K562 (cell line): ENCODE data around the gene ALDH1A2. TPM values are rescaled to one million over a fixed set of nuclear protein-coding genes. Genes with fewer than 3 reads are reported as not detected.
A peak's percentile ranks its signal among the peaks of the same experiment; 100 is the strongest.

Source experiments
- ATAC-seq: fragments of 200-7000 bp; cut with Tn5 transposase; 3 replicates; pipeline ENCODE4 v1.9.1; 2020; ENCODE audit warnings: moderate library complexity
- BruUV-seq: library from RNA; stranded (reverse); fragments of 400-500 nt; replicated peaks from 2 replicates; lab custom pipeline; 2021; lab: Mats Ljungman, UMichigan
- CTCF ChIA-PET: fragments of 300-600 bp; formaldehyde crosslinking; extraction: SDS; loops from one replicate; lab custom pipeline; 2021; ENCODE audit warnings: low intra/inter-chr PET ratio; lab: Yijun Ruan, JAX
- POLR2A ChIA-PET: fragments of 300-600, 350-650 bp; sonication (Branson Sonifier 250); formaldehyde crosslinking; extraction: SDS; loops from one replicate; lab custom pipeline; 2021; ENCODE audit warnings: antibody characterized with exemption, inconsistent platforms; lab: Yijun Ruan, JAX
- DNase-seq, 4 experiments: peaks; one replicate each; pipeline versions ENCODE4 v3.0.0 to v3.0.0-alpha.2; 2011 to 2018; ENCODE audit warnings: low spot score in 3 of 4, mixed read lengths in 3 of 4; ENCODE audit errors: extremely low read depth in 1 of 4
- FAIRE-seq: peaks from 2 replicates; lab custom pipeline; 2011; peaks lifted over from hg19 to GRCh38; lab: Jason Lieb, UNC
- H2AFZ ChIP-seq: 2 replicates; pipeline ENCODE4 v1.6.0; 2011; ENCODE audit warnings: low read depth, low read length, control low read depth, inconsistent platforms
- H3K27ac ChIP-seq: fragments of 200-600 bp; 3 replicates; pipeline ENCODE4 v1.8.0; 2011; ENCODE audit warnings: low read depth, mild to moderate bottlenecking, control low read depth, inconsistent platforms, low read length, moderate library complexity, mixed read lengths; ENCODE audit errors: extremely low read depth
- H3K27me3 ChIP-seq, 2 experiments: fragments of 300-600 bp in 1 of 2; 2 replicates in 1 of 2; 3 replicates in 1 of 2; pipeline versions ENCODE4 v1.6.0 to v1.8.0; 2011; ENCODE audit warnings: inconsistent platforms in 2 of 2, low read length in 2 of 2, mild to moderate bottlenecking in 1 of 2, mixed read lengths in 1 of 2, moderate library complexity in 1 of 2; ENCODE audit not compliant: control insufficient read depth in 2 of 2, insufficient read depth in 2 of 2
- H3K36me3 ChIP-seq: fragments of 300-600 bp; 3 replicates; pipeline ENCODE4 v1.8.0; 2011; ENCODE audit warnings: mild to moderate bottlenecking, low read length, inconsistent platforms; ENCODE audit not compliant: control insufficient read depth, insufficient read depth
- H3K4me1 ChIP-seq, 2 experiments: fragments of 200-600 bp in 1 of 2; replicated peaks in 1 of 2; 2 replicates in 1 of 2; 3 replicates in 1 of 2; pipeline versions ENCODE4 v1.5.1 to v1.8.0; 2011; ENCODE audit warnings: inconsistent platforms in 2 of 2, low read length in 2 of 2, mild to moderate bottlenecking in 1 of 2, mixed read lengths in 1 of 2, moderate library complexity in 1 of 2; ENCODE audit not compliant: control insufficient read depth in 2 of 2, insufficient read depth in 2 of 2
- H3K4me2 ChIP-seq: 2 replicates; pipeline ENCODE4 v1.6.1; 2011; ENCODE audit warnings: low read length, control low read depth, inconsistent platforms, mixed read lengths; ENCODE audit not compliant: insufficient read depth
- H3K4me3 ChIP-seq: fragments of 200-600 bp; sonication (generic), shearing (Covaris generic); 2 replicates; pipeline ENCODE4 v1.5.1; 2016; ENCODE audit warnings: control low read depth, inconsistent platforms
- H3K79me2 ChIP-seq: fragments of 200-600 bp; 3 replicates; pipeline ENCODE4 v1.8.0; 2011; ENCODE audit warnings: low read length, inconsistent platforms; ENCODE audit not compliant: control insufficient read depth, insufficient read depth
- H3K9ac ChIP-seq, 2 experiments: 2 replicates each; pipeline versions ENCODE4 v1.6.0 to v1.6.1; 2011; ENCODE audit warnings: low read depth in 2 of 2, low read length in 2 of 2, control low read depth in 1 of 2, inconsistent platforms in 1 of 2, mild to moderate bottlenecking in 1 of 2, mixed read lengths in 1 of 2; ENCODE audit not compliant: insufficient read depth in 1 of 2
- H3K9me1 ChIP-seq: one replicate; pipeline ENCODE4 v1.6.0; 2011; ENCODE audit warnings: inconsistent platforms, mild to moderate bottlenecking, low read length, moderate library complexity; ENCODE audit not compliant: control insufficient read depth, insufficient read depth
- H3K9me3 ChIP-seq: replicated peaks from 2 replicates; pipeline ENCODE4 v1.5.1; 2011; ENCODE audit warnings: low read depth, low read length, inconsistent platforms; ENCODE audit not compliant: control insufficient read depth, insufficient read depth
- H4K20me1 ChIP-seq: replicated peaks from 2 replicates; pipeline ENCODE4 v1.6.1; 2011; ENCODE audit warnings: low read length, inconsistent platforms, mixed read lengths; ENCODE audit not compliant: control insufficient read depth, insufficient read depth
- ARNT ChIP-seq, 2 experiments: fragments of 450-650 bp; IDR thresholded peaks; 2 replicates each; pipeline ENCODE4 v1.6.1; 2016; ENCODE audit warnings: mild to moderate bottlenecking in 1 of 2
- BDP1 ChIP-seq: IDR thresholded peaks from 3 replicates; pipeline ENCODE4 v1.6.1; 2011; ENCODE audit not compliant: insufficient read length, insufficient read depth
- BRD9 ChIP-seq: fragments of 450-650 bp; IDR thresholded peaks from 2 replicates; pipeline ENCODE4 v1.6.1; 2018; ENCODE audit warnings: low read depth; ENCODE audit not compliant: partially characterized antibody
- DDX20 ChIP-seq: fragments of 450-650 bp; IDR thresholded peaks from 2 replicates; pipeline ENCODE4 v1.6.1; 2016; ENCODE audit warnings: missing genetic modification characterization, low read depth, mild to moderate bottlenecking, missing compliant biosample characterization, moderate library complexity
- DPF2 ChIP-seq: fragments of 450-650 bp; IDR thresholded peaks from 2 replicates; pipeline ENCODE4 v1.6.1; 2016
- ELF1 ChIP-seq: fragments of 200-800 bp; sonication (Bioruptor generic); IDR thresholded peaks from 2 replicates; pipeline ENCODE4 v1.6.1; 2016; ENCODE audit warnings: missing genetic modification characterization, missing compliant biosample characterization
- FOSL1 ChIP-seq: fragments of 200-800 bp; sonication (Bioruptor generic); conservative IDR thresholded peaks from 2 replicates; pipeline ENCODE4 v1.6.1; 2016; ENCODE audit warnings: missing genetic modification characterization, missing compliant biosample characterization
- NUFIP1 ChIP-seq: fragments of 450-650 bp; IDR thresholded peaks from 2 replicates; pipeline ENCODE4 v1.6.1; 2018; ENCODE audit not compliant: partially characterized antibody
- PYGO2 ChIP-seq: fragments of 450-650 bp; IDR thresholded peaks from 2 replicates; pipeline ENCODE4 v1.6.1; 2016; ENCODE audit warnings: mild to moderate bottlenecking, missing genetic modification characterization, moderate library complexity, missing compliant biosample characterization
- SMAD2 ChIP-seq: fragments of 150-350 bp; IDR thresholded peaks from 2 replicates; pipeline ENCODE4 v1.6.1; 2014; ENCODE audit warnings: low read depth, mild to moderate bottlenecking, low read length
- TAF15 ChIP-seq: fragments of 200-400 bp; formaldehyde crosslinking; IDR thresholded peaks from 2 replicates; pipeline ENCODE4 v1.6.1; 2017; ENCODE audit warnings: mild to moderate bottlenecking, low read depth, low read length, moderate library complexity
- TRIM28 ChIP-seq: fragments of 450-650 bp; IDR thresholded peaks from 2 replicates; pipeline ENCODE4 v1.6.1; 2017
- ZNF134 ChIP-seq: fragments of 250-450 bp; sonication (Bioruptor Pico); conservative IDR thresholded peaks from 2 replicates; pipeline ENCODE4 v1.4.0; 2020
- in situ Hi-C: fragments of 300-500 bp; cut with MboI; formaldehyde crosslinking; loops from 4 replicates; pipeline ENCODE4 v1.15.0; 2018; ENCODE audit warnings: inconsistent platforms, mixed read lengths
- intact Hi-C: fragments of 100-400 bp; cut with micrococcal nuclease; formaldehyde crosslinking; loops from 2 replicates; pipeline ENCODE4 v1.14.2; 2022
- polyA plus RNA-seq, 8 experiments: library from polyadenylated mRNA; depleted of rRNA in 4 of 8; stranded (reverse) in 5 of 8; unstranded in 3 of 8; fragments of >200 nt; fragmentation: Nextera tagmentation in 2 of 8; fragmentation: Illumina TruSeq in 1 of 8; extraction: Ambion mirVana in 2 of 8; extraction: Trizol in 1 of 8; gene quantifications; 2 replicates each; pipeline versions ENCODE4 v1.2.1 to v1.2.3, GENCODE V29; 2011 to 2014; ENCODE audit warnings: inconsistent platforms in 1 of 8, missing spikeins in 1 of 8
- total RNA-seq, 7 experiments: library from RNA; depleted of rRNA in 6 of 7; stranded (reverse); fragments of >200 nt in 6 of 7; fragmentation: Illumina TruSeq in 2 of 7; extraction: Trizol in 2 of 7; gene quantifications; 2 replicates each; pipeline versions ENCODE4 v1.2.1 to v1.2.3, GENCODE V29; 2011 to 2021; ENCODE audit warnings: low replicate concordance in 1 of 7
- TF ChIP-seq, protein P1 (sequence below): IDR thresholded peaks from 2 replicates; pipeline ENCODE4 v1.6.1; 2011; ENCODE audit warnings: borderline replicate concordance, low read depth, mild to moderate bottlenecking, moderate library complexity, low read length; ENCODE audit not compliant: insufficient read depth, poor library complexity, severe bottlenecking
- TF ChIP-seq, protein P2 (sequence below): IDR thresholded peaks from 3 replicates; pipeline ENCODE4 v1.6.1; 2011; ENCODE audit warnings: borderline replicate concordance, mild to moderate bottlenecking; ENCODE audit not compliant: insufficient read length, insufficient read depth
- TF ChIP-seq, protein P3 (sequence below), 2 experiments: fragments of 450-650 bp; IDR thresholded peaks; 2 replicates each; pipeline ENCODE4 v1.6.1; 2018; ENCODE audit warnings: mild to moderate bottlenecking in 2 of 2, low read depth in 1 of 2; ENCODE audit not compliant: partially characterized antibody in 2 of 2
- TF ChIP-seq, protein P4 (sequence below): fragments of 250-450 bp; sonication (Bioruptor Pico); IDR thresholded peaks from 2 replicates; pipeline ENCODE4 v1.9.0; 2021; ENCODE audit warnings: mild to moderate bottlenecking

ALDH1A2 gene
- total and polyA plus RNA-seq, 9 of the 15 experiments (the other 6 are each of a cell fraction or from before 2014, with no cell fraction given) = 115 to 393 (median 333) TPM

DNA sequence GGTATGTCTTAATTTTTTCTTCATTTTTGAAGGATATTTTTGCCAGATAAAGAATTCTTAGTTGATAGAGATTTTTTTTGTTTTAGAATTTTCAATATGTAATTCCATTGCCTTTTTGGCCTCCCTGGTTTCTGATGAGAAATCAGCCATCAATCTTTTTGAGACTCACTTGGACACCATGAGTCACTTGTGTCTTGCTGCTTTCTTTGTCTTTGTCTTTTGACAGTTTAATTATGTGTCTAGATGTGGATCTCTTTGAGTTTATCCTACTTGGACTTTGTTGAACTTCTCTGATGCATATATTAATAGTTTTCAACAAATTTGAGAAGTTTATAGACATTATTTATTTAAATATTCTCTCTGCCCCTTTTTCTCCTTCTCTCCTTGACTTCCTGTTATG is 38.0 kb upstream of the ALDH1A2 start:
- Histone ChIP-seq H3K9me3 (no peaks in the 10 kb centered on the region), H2AFZ (peak overlapping the region; percentile 41), H3K27me3 (no peaks in the 10 kb centered on the region), H3K36me3 (no peaks in the 10 kb centered on the region), H3K79me2 (no peaks in the 10 kb centered on the region), H3K4me1 (peaks cover 17 to 30% of the 10 kb centered on the region in 2 experiments), H3K4me3 (no peak overlapping the region), H3K4me2 (no peak overlapping the region), H3K9ac (no peak overlapping the region), H4K20me1 (no peaks in the 10 kb centered on the region), H3K27ac (no peak overlapping the region), H3K9me1 (no peaks in the 10 kb centered on the region)
- no peak for DNase-seq
- ATAC-seq = no peak
- POLR2A ChIA-PET = no interaction called here
- no TSS peak for BruUV-seq
- CTCF ChIA-PET = no interaction called here
- intact Hi-C loops (no loop called here), in situ Hi-C loops (no loop called here)
- FAIRE-seq = peak; percentile 19
- TF ChIP-seq, protein P1, sequence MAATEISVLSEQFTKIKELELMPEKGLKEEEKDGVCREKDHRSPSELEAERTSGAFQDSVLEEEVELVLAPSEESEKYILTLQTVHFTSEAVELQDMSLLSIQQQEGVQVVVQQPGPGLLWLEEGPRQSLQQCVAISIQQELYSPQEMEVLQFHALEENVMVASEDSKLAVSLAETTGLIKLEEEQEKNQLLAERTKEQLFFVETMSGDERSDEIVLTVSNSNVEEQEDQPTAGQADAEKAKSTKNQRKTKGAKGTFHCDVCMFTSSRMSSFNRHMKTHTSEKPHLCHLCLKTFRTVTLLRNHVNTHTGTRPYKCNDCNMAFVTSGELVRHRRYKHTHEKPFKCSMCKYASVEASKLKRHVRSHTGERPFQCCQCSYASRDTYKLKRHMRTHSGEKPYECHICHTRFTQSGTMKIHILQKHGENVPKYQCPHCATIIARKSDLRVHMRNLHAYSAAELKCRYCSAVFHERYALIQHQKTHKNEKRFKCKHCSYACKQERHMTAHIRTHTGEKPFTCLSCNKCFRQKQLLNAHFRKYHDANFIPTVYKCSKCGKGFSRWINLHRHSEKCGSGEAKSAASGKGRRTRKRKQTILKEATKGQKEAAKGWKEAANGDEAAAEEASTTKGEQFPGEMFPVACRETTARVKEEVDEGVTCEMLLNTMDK = no peak
- no peak for TF ChIP-seq ARNT (IDR thresholded peaks at IDR 0.05)
- TF ChIP-seq ELF1 (tag) = no peak
- no peak for TF ChIP-seq DDX20 (tag)
- TF ChIP-seq SMAD2 = no peak
- TF ChIP-seq TAF15 = no peak
- no peak for TF ChIP-seq PYGO2 (tag)
- TF ChIP-seq BDP1 = no peak
- TF ChIP-seq BRD9 = no peak
- TF ChIP-seq DPF2 = peak; percentile 56; the same call in 1 of the 2 replicates
- TF ChIP-seq NUFIP1 = no peak
- TF ChIP-seq ZNF134 (CRISPR knock-in tag) = no peak
- TF ChIP-seq, protein P2, sequence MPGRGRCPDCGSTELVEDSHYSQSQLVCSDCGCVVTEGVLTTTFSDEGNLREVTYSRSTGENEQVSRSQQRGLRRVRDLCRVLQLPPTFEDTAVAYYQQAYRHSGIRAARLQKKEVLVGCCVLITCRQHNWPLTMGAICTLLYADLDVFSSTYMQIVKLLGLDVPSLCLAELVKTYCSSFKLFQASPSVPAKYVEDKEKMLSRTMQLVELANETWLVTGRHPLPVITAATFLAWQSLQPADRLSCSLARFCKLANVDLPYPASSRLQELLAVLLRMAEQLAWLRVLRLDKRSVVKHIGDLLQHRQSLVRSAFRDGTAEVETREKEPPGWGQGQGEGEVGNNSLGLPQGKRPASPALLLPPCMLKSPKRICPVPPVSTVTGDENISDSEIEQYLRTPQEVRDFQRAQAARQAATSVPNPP = no peak
- TF ChIP-seq TRIM28 = 0 out of 2 replicates have a peak, but pooled peaks have one; percentile 61
- TF ChIP-seq, protein P3, sequence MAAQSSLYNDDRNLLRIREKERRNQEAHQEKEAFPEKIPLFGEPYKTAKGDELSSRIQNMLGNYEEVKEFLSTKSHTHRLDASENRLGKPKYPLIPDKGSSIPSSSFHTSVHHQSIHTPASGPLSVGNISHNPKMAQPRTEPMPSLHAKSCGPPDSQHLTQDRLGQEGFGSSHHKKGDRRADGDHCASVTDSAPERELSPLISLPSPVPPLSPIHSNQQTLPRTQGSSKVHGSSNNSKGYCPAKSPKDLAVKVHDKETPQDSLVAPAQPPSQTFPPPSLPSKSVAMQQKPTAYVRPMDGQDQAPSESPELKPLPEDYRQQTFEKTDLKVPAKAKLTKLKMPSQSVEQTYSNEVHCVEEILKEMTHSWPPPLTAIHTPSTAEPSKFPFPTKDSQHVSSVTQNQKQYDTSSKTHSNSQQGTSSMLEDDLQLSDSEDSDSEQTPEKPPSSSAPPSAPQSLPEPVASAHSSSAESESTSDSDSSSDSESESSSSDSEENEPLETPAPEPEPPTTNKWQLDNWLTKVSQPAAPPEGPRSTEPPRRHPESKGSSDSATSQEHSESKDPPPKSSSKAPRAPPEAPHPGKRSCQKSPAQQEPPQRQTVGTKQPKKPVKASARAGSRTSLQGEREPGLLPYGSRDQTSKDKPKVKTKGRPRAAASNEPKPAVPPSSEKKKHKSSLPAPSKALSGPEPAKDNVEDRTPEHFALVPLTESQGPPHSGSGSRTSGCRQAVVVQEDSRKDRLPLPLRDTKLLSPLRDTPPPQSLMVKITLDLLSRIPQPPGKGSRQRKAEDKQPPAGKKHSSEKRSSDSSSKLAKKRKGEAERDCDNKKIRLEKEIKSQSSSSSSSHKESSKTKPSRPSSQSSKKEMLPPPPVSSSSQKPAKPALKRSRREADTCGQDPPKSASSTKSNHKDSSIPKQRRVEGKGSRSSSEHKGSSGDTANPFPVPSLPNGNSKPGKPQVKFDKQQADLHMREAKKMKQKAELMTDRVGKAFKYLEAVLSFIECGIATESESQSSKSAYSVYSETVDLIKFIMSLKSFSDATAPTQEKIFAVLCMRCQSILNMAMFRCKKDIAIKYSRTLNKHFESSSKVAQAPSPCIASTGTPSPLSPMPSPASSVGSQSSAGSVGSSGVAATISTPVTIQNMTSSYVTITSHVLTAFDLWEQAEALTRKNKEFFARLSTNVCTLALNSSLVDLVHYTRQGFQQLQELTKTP (IDR thresholded peaks at IDR 0.05; ENCODE audit: low read depth in 1 of 2, partially characterized antibody in 2 of 2) = no peak
- peak; percentile 81 for TF ChIP-seq FOSL1 (tag)
- TF ChIP-seq, protein P4, sequence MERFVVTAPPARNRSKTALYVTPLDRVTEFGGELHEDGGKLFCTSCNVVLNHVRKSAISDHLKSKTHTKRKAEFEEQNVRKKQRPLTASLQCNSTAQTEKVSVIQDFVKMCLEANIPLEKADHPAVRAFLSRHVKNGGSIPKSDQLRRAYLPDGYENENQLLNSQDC = no peak
